CD4-positive, CD25-positive, alpha-beta regulatory T cell (primary cell): Measurements from ENCODE around the gene ASXL3. TPM values are rescaled to one million over a fixed set of nuclear protein-coding genes. Genes with fewer than 3 reads are reported as not detected.

Experiments used
- ATAC-seq, 2 donors: fragments of 150-1000 bp; cut with Tn5 transposase; one replicate each; pipeline ENCODE4 v1.10.0; 2021; ENCODE audit warnings: low read depth in 2 of 2, moderate number of reproducible peaks in 2 of 2, moderate library complexity in 1 of 2
- DNase-seq, 3 donors: peaks; one replicate each; pipeline versions ENCODE4 v3.0.0 to v3.0.0-alpha.2; 2012 to 2022; ENCODE audit warnings: mixed read lengths in 1 of 3
- H3K27ac ChIP-seq: one replicate; pipeline ENCODE4 v1.7.0; 2013; ENCODE audit warnings: mild to moderate bottlenecking, low read length; ENCODE audit not compliant: insufficient read depth, poor library complexity, severe bottlenecking
- H3K27me3 ChIP-seq: one replicate; pipeline ENCODE4 v1.7.0; 2013; ENCODE audit warnings: low read length; ENCODE audit not compliant: control insufficient read depth, insufficient read depth
- H3K36me3 ChIP-seq: one replicate; pipeline ENCODE4 v1.7.0; 2013; ENCODE audit warnings: mild to moderate bottlenecking, low read length, moderate library complexity; ENCODE audit not compliant: control insufficient read depth, insufficient read depth
- H3K4me1 ChIP-seq: 2 replicates; pipeline ENCODE4 v1.7.0; 2013; ENCODE audit warnings: mild to moderate bottlenecking, low read length; ENCODE audit not compliant: insufficient read depth, control insufficient read depth, poor library complexity, severe bottlenecking
- H3K4me3 ChIP-seq: one replicate; pipeline ENCODE4 v1.7.0; 2013; ENCODE audit warnings: low read depth, mild to moderate bottlenecking, low read length, moderate library complexity
- H3K9me3 ChIP-seq, 2 experiments: 1 replicate in 1 of 2; 2 replicates in 1 of 2; pipeline ENCODE4 v1.7.0; 2013; ENCODE audit warnings: low read length in 2 of 2, mild to moderate bottlenecking in 1 of 2, moderate library complexity in 1 of 2; ENCODE audit not compliant: control insufficient read depth in 2 of 2
- H3K27ac Mint-ChIP-seq, 3 donors: one replicate each; pipeline ENCODE4 v1.8.0; 2020 to 2022; ENCODE audit warnings: mild to moderate bottlenecking in 3 of 3, mixed read lengths in 3 of 3, moderate library complexity in 2 of 3
- H3K27me3 Mint-ChIP-seq: one replicate; pipeline ENCODE4 v1.8.0; 2022; ENCODE audit warnings: mild to moderate bottlenecking, mixed read lengths
- H3K36me3 Mint-ChIP-seq: one replicate; pipeline ENCODE4 v1.8.0; 2020; ENCODE audit warnings: mixed read lengths
- H3K4me1 Mint-ChIP-seq, 4 donors: one replicate each; pipeline ENCODE4 v1.8.0; 2020 to 2022; ENCODE audit warnings: mixed read lengths in 4 of 4, mild to moderate bottlenecking in 1 of 4
- H3K4me3 Mint-ChIP-seq, 4 donors: one replicate each; pipeline ENCODE4 v1.8.0; 2020 to 2022; ENCODE audit warnings: mild to moderate bottlenecking in 4 of 4, mixed read lengths in 4 of 4, moderate library complexity in 3 of 4
- H3K9me3 Mint-ChIP-seq, 7 donors: one replicate each; pipeline ENCODE4 v1.8.0; 2020 to 2022; ENCODE audit warnings: mixed read lengths in 7 of 7, mild to moderate bottlenecking in 3 of 7, moderate library complexity in 2 of 7
- polyA plus RNA-seq, 4 donors: library from polyadenylated mRNA; unstranded; fragments of 300-500 nt; fragmentation: Illumina TruSeq; gene quantifications; one replicate each; pipeline ENCODE4 v1.2.3, GENCODE V29; 2021
- total RNA-seq: library from RNA; stranded (reverse); gene quantifications from one replicate; pipeline ENCODE4 v1.2.3, GENCODE V29; 2022

Gene ASXL3
- total and polyA plus RNA-seq, 5 donors from 2014 or later: not detected

- Histone ChIP-seq H3K27me3 (no peaks in the 10 kb centered on the region), H3K4me1 (no peaks in the 10 kb centered on the region), H3K4me3 (no peak overlapping the region), H3K27ac (no peak overlapping the region), H3K36me3 (no peaks in the 10 kb centered on the region), H3K9me3 (no peaks in the 10 kb centered on the region)
- H3K36me3 Mint-ChIP-seq: no peaks in the 10 kb centered on the region
- no peaks in the 10 kb centered on the region for H3K27me3 Mint-ChIP-seq
- H3K4me1 Mint-ChIP-seq: no peaks in the 10 kb centered on the region
- DNase-seq: no peak
- H3K27ac Mint-ChIP-seq: no peak overlapping the region
- no peak overlapping the region for H3K4me3 Mint-ChIP-seq
- ATAC-seq: no peak
- peaks cover 0 to 9% (median 0%) of the 10 kb centered on the region in 7 donors for H3K9me3 Mint-ChIP-seq
These were observed 63.1 kb downstream of the ASXL3 start for GRCh38 chr18:33641141-33641540.

- no peaks in the 10 kb centered on the region for H3K4me1 ChIP-seq
- Mint-ChIP-seq H3K27me3 (no peaks in the 10 kb centered on the region), H3K4me1 (no peaks in the 10 kb centered on the region), H3K9me3 (peaks cover 0 to 5% (median 0%) of the 10 kb centered on the region in 7 donors), H3K27ac (no peak overlapping the region), H3K4me3 (no peak overlapping the region), H3K36me3 (no peaks in the 10 kb centered on the region)
- no peaks in the 10 kb centered on the region for H3K9me3 ChIP-seq
- DNase-seq: no peak
- no peaks in the 10 kb centered on the region for H3K36me3 ChIP-seq
- no peak overlapping the region for H3K4me3 ChIP-seq
- H3K27me3 ChIP-seq: no peaks in the 10 kb centered on the region
- no peak for ATAC-seq
- no peak overlapping the region for H3K27ac ChIP-seq
These were observed 66.5 kb downstream of the ASXL3 start for GRCh38 chr18:33644494-33644893.

GRCh38 chr18:33647365-33647764 lies 69.3 kb downstream of the ASXL3 start:
- Mint-ChIP-seq H3K4me1 (no peaks in the 10 kb centered on the region), H3K9me3 (peaks cover 0 to 5% (median 2%) of the 10 kb centered on the region in 7 donors), H3K36me3 (no peaks in the 10 kb centered on the region), H3K4me3 (no peak overlapping the region), H3K27ac (no peak overlapping the region), H3K27me3 (no peaks in the 10 kb centered on the region)
- Histone ChIP-seq H3K36me3 (no peaks in the 10 kb centered on the region), H3K4me3 (no peak overlapping the region), H3K9me3 (no peaks in the 10 kb centered on the region), H3K27me3 (no peaks in the 10 kb centered on the region), H3K4me1 (no peaks in the 10 kb centered on the region), H3K27ac (no peak overlapping the region)
- DNase-seq: no peak
- no peak for ATAC-seq

- no peaks in the 10 kb centered on the region for H3K27me3 Mint-ChIP-seq
- Histone ChIP-seq H3K9me3 (no peaks in the 10 kb centered on the region), H3K27me3 (no peaks in the 10 kb centered on the region), H3K36me3 (no peaks in the 10 kb centered on the region), H3K27ac (no peak overlapping the region), H3K4me1 (no peaks in the 10 kb centered on the region), H3K4me3 (no peak overlapping the region)
- H3K4me3 Mint-ChIP-seq: no peak overlapping the region
- H3K27ac Mint-ChIP-seq: no peak overlapping the region
- H3K36me3 Mint-ChIP-seq: no peaks in the 10 kb centered on the region
- DNase-seq (no peak), ATAC-seq (no peak)
- H3K4me1 Mint-ChIP-seq: no peaks in the 10 kb centered on the region
- peaks cover 0 to 10% (median 5%) of the 10 kb centered on the region in 7 donors for H3K9me3 Mint-ChIP-seq
These were observed 74.6 kb downstream of the ASXL3 start for GRCh38 chr18:33652635-33653034.

GRCh38 chr18:33653231-33653630 lies 75.2 kb downstream of the ASXL3 start:
- Mint-ChIP-seq H3K9me3 (peaks cover 0 to 10% (median 5%) of the 10 kb centered on the region in 7 donors), H3K4me3 (no peak overlapping the region), H3K27me3 (no peaks in the 10 kb centered on the region), H3K27ac (no peak overlapping the region), H3K4me1 (no peaks in the 10 kb centered on the region), H3K36me3 (no peaks in the 10 kb centered on the region)
- H3K4me3 ChIP-seq: no peak overlapping the region
- DNase-seq (no peak), ATAC-seq (no peak)
- no peaks in the 10 kb centered on the region for H3K9me3 ChIP-seq
- no peaks in the 10 kb centered on the region for H3K4me1 ChIP-seq
- H3K27me3 ChIP-seq: no peaks in the 10 kb centered on the region
- no peak overlapping the region for H3K27ac ChIP-seq
- H3K36me3 ChIP-seq: no peaks in the 10 kb centered on the region

- no peaks in the 10 kb centered on the region for H3K27me3 Mint-ChIP-seq
These were observed 79.0 kb downstream of the ASXL3 start for GRCh38 chr18:33656889-33657448.

GRCh38 chr18:33660696-33661310 lies 82.8 kb downstream of the ASXL3 start:
- Histone ChIP-seq H3K27me3 (no peaks in the 10 kb centered on the region), H3K4me1 (no peaks in the 10 kb centered on the region), H3K36me3 (no peaks in the 10 kb centered on the region), H3K4me3 (no peak overlapping the region), H3K27ac (no peak overlapping the region), H3K9me3 (no peaks in the 10 kb centered on the region)
- H3K9me3 Mint-ChIP-seq: peaks cover 0 to 8% (median 3%) of the 10 kb centered on the region in 7 donors
- H3K4me1 Mint-ChIP-seq: no peaks in the 10 kb centered on the region
- H3K27me3 Mint-ChIP-seq: no peaks in the 10 kb centered on the region
- ATAC-seq (no peak), DNase-seq (no peak)
- no peak overlapping the region for H3K27ac Mint-ChIP-seq
- no peaks in the 10 kb centered on the region for H3K36me3 Mint-ChIP-seq
- no peak overlapping the region for H3K4me3 Mint-ChIP-seq

More at GRCh38 chr18:33656889-33657448, 79.0 kb downstream of the ASXL3 start:
- no peak overlapping the region for H3K27ac Mint-ChIP-seq
- Histone ChIP-seq H3K27ac (no peak overlapping the region), H3K36me3 (no peaks in the 10 kb centered on the region), H3K9me3 (no peaks in the 10 kb centered on the region), H3K27me3 (no peaks in the 10 kb centered on the region), H3K4me1 (no peaks in the 10 kb centered on the region), H3K4me3 (no peak overlapping the region)
- no peak for ATAC-seq
- H3K36me3 Mint-ChIP-seq: no peaks in the 10 kb centered on the region
- H3K4me3 Mint-ChIP-seq: no peak overlapping the region
- peaks cover 0 to 13% (median 6%) of the 10 kb centered on the region in 7 donors for H3K9me3 Mint-ChIP-seq
- H3K4me1 Mint-ChIP-seq: no peaks in the 10 kb centered on the region
- no peak for DNase-seq

- Mint-ChIP-seq H3K27ac (no peak overlapping the region), H3K4me1 (no peaks in the 10 kb centered on the region), H3K9me3 (peaks cover 0 to 13% (median 3%) of the 10 kb centered on the region in 7 donors), H3K4me3 (no peak overlapping the region), H3K27me3 (no peaks in the 10 kb centered on the region), H3K36me3 (no peaks in the 10 kb centered on the region)
- Histone ChIP-seq H3K27ac (no peak overlapping the region), H3K27me3 (no peaks in the 10 kb centered on the region), H3K9me3 (no peaks in the 10 kb centered on the region), H3K36me3 (no peaks in the 10 kb centered on the region), H3K4me3 (no peak overlapping the region), H3K4me1 (no peaks in the 10 kb centered on the region)
- ATAC-seq: no peak
- no peak for DNase-seq
These were observed 86.3 kb downstream of the ASXL3 start for GRCh38 chr18:33664241-33664874.
